NCI-H345 (cell line): ENCODE data around the gene ARHGAP9.
"Not testable (repeated sequence)": the region's sequence is repeated elsewhere in the genome, so short reads cannot be mapped to it uniquely, and the experiment has no call there.

ENCODE experiments used
- DNase-seq: peaks from one replicate; lab custom pipeline; 2025; lab: John Stamatoyannopoulos, UW

ARHGAP9 gene

DNA sequence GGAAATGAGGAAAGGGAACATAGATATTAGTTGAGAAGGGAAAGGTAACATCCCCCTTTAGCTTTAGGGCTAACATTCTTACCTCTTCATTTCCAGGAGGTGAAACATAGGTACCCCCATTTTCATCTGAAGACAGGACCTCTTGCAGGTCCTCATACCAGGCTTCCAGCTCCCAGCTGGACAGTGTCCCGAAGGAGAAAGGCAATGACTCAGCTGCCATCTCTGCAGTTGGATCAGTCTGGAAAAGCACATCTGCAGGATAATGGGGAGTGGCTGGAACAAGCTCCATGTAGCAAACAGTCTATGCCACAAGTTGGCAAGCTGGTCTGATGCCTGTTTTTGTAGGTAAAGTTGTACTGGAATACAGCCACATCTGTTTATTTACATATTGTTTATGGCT, 37.5 kb upstream of the ARHGAP9 start:
- DNase-seq, result no peak

DNA sequence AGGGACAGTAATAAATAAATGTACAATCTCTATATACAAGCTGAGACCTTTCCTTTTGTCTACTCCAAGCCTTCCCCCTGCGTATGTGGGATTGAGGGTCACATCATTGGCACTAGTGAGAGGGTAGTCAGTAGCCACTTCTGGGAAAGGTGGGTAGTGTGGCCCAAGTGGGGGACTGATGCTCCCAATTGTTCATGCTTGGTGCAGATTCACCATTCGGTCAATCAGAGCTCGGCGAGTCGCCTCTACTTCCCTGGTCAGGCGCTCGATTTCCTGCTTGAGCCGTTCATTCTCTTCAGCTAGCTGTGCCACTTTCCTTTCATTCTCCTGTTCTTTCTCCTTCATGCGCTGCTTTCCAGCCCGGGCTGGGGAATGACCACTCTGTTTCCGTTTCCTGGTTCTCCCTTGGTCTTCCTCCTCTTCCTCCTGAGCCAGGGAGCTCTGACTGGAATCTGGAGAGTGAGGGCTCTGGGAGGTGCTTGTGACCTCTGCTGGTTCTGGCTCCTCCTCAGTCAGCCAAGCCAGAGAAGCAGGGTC, 37.0 kb upstream of the ARHGAP9 start:
- DNase-seq, result no peak

DNA sequence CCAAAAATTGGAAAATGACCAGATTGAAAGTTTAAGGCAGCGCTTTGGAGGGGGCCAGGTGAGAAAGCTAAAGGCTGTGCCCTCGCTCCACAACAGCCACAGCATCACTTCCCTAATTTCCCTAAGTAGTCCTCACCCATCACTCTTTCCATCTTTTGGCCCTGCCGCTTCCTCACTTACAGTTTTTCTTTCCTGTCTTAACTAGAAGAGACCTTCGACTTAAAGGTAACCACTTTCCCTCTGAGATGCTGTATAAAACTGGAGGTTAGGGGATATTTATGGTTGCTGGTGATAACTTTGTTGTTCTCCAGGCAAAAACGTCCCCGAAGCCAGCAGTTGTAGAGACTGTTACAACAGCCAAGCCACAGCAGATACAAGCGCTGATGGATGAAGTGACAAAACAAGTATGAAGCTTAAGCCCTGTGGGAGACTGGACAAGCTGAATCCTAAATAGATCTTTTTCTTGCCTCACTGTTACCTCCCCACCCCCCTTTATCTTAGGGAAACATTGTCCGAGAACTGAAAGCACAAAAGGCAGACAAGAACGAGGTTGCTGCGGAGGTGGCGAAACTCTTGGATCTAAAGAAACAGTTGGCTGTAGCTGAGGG, 36.4 kb upstream of the ARHGAP9 start:
- no peak for DNase-seq

DNA sequence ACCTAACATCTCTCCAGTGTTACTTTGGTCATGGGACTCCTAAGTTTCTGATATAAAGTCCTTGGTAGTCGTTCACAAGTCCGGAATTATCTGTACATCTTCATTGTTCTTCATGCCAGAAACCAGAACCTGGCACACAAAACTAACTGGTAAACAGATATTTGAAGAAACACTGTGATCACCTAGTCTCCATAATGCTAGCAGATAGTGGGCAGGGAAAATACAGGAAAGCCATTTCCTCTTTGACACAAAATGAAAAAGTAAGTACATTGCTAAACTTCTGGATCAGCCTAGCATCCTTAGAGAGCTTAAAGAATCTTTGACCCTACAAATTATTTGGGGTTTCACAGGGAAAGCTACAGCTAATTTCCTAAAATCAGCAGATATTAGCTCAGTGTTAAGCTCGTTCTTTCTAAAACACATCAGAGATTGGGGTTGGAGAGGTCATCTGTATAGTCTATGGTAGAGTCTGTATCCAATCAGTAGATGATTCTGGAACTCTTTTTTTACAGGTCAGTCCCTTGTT, 35.8 kb upstream of the ARHGAP9 start:
- DNase-seq, result no peak

DNA sequence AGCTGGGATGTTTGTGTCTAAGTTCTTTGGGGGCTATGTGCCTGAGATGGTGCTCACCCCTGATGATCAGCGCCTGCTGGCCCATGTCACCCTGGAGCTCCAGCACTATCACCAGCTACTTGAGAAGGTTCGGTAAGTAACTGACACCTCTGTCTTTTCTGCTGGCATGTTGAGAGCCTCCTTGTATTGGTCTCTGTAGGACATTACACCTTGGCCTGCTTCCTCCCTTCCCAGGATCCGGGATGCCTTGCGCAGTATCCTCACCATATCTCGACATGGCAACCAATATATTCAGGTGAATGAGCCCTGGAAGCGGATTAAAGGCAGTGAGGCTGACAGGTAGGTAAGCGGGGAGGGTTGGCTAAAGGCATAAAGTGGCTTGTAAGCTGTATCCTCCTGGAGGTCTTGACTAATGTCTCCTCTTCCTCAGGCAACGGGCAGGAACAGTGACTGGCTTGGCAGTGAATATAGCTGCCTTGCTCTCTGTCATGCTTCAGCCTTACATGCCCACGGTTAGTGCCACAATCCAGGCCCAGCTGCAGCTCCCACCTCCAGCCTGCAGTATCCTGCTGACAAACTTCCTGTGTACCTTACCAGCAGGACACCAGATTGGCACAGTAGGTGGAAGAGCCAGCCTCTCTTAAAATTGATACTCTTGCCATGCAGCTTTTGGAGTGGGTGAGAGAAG, 35.2 kb upstream of the ARHGAP9 start:
- peak; percentile 80 for DNase-seq

DNA sequence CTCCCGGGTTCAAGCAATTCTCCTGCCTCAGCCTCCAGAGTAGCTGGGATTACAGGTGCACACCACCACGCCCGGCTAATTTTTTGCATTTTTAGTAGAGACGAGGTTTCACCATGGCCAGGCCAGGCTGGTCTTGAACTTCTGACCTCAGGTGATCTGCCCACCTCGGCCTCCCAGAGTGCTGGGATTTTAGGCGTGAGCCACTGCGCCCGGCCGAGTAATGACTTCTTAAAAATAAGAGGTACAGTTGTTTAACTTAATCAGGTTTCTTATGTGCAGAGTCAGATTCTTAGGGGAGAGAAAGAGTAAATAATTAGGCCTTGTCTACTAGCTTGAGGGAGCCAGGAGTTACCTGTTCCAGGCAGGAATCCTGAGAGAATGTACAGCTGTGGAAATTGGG, 34.6 kb upstream of the ARHGAP9 start:
- DNase-seq, result not testable (repeated sequence)

DNA sequence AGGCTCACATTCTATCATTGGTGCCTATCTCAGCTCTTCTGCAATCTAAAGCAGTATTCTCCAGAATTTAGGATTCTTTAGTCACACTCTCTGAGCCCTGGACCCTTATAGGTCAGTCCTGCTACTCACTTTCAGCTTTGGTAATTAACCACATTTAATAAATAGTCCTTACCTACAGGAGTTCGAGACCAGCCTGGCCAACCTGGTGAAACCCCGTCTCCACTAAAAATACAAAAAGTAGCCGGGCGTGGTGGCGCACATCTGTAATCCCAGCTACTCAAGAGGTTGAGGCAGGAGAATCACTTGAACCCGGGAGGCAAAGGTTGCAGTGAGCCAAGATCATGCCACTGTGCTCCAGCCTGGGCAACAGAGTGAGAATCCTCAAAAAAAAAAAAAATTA, 34.0 kb upstream of the ARHGAP9 start:
- not testable (repeated sequence) for DNase-seq

DNA sequence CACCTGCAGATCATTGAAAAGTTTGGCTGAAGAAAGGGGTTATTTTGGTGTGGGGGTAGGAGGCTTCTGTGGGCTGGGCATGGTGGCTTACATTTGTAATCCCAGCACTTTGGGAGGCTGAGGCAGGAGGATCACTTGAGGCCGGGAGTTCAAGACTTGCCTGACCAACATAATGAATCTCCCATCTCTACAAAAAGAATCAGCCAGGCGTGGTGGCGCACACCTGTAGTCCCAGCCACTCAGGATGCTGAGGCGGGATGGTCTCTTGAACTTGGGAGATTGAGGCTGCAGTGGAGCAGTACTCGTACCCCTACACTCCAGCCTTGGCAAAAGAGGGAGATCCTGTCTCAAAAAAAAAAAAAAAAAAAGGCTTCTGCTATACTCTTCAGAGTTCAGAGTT, 33.6 kb upstream of the ARHGAP9 start:
- no peak for DNase-seq

DNA sequence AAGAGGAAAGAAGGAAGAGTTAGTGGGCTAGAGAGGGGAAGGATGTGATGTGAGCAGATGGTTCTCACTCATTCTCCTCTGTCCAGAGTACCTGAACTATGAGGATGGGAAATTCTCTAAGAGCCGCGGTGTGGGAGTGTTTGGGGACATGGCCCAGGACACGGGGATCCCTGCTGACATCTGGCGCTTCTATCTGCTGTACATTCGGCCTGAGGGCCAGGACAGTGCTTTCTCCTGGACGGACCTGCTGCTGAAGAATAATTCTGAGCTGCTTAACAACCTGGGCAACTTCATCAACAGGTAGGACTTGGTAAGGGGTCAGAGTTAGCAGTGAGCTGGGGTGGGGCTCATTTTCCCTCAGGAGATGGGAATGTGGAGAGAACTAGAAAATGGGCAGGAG, 33.0 kb upstream of the ARHGAP9 start:
- DNase-seq, result no peak

DNA sequence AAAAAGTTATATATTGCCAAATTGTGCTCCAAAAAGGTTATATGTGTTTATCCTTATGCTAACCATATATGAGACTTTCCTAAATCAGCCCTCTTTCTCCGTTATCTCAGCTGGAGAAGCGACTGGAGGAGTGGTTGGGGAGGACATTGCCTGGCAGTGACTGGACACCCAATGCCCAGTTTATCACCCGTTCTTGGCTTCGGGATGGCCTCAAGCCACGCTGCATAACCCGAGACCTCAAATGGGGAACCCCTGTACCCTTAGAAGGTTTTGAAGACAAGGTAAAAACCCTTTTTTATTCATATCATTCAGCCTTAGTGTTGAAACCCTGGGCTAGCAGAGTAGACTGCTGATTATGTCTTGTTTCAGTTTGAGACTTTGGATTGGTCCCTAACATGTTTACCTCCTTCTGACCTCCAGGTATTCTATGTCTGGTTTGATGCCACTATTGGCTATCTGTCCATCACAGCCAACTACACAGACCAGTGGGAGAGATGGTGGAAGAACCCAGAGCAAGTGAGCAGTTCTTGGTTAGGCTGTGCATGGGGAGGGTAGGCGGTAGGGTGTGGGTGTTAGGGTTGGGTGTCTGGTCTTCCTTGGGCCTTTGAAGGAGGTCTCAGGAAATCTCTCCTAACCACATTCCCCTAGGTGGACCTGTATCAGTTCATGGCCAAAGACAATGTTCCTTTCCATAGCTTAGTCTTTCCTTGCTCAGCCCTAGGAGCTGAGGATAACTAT, 32.1 kb upstream of the ARHGAP9 start:
- no peak for DNase-seq

DNA sequence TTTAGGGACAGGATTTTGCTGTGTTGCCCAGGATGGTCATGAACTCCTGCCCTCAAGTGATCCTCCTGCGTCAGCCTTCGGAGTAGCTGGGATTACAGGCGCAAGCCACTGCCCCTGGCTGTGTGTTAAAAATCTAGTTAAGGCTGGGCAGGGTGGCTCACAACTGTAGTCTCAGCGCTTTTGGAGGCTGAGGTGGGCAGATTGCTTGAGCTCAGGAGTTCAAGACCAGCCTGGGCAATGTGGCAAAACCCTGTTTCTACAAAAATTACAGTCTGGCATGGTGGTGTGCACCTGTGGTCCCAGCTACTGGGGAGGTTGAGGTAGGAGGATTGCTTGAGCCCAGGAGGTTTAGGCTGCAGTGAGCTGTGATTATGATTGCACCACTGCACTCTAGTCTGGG, 31.5 kb upstream of the ARHGAP9 start:
- DNase-seq, result no peak

DNA sequence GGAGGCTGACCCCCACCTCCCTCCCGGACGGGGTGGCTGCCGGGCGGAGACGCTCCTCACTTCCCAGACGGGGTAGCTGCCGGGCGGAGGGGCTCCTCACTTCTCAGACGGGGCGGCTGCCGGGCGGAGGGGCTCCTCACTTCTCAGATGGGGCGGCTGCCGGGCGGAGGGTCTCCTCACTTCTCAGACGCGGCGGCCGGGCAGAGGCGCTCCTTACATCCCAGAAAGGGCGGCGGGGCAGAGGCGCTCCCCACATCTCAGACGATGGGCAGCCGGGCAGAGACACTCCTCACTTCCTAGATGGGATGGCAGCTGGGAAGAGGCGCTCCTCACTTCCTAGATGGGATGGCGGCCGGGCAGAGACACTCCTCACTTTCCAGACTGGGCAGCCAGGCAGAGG, 28.1 kb upstream of the ARHGAP9 start:
- DNase-seq, result not testable (repeated sequence)

DNA sequence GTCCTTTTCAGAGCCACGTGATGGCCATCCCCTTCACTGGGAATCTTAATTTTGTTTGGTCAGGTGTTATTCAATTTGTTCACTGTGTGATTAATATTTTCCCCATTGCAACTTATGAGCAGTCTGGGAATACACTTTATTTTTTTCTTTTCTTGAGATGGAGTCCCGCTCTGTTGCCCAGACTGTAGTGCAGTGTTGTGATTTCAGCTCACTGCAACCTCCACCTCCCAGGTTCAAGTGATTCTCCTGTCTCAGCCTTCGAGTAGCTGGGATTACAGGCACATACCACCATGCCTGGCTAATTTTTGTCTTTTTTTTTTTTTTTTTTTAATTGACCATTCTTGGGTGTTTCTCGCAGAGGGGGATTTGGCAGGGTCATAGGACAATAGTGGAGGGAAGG, 26.9 kb upstream of the ARHGAP9 start:
- DNase-seq, result not testable (repeated sequence)

DNA sequence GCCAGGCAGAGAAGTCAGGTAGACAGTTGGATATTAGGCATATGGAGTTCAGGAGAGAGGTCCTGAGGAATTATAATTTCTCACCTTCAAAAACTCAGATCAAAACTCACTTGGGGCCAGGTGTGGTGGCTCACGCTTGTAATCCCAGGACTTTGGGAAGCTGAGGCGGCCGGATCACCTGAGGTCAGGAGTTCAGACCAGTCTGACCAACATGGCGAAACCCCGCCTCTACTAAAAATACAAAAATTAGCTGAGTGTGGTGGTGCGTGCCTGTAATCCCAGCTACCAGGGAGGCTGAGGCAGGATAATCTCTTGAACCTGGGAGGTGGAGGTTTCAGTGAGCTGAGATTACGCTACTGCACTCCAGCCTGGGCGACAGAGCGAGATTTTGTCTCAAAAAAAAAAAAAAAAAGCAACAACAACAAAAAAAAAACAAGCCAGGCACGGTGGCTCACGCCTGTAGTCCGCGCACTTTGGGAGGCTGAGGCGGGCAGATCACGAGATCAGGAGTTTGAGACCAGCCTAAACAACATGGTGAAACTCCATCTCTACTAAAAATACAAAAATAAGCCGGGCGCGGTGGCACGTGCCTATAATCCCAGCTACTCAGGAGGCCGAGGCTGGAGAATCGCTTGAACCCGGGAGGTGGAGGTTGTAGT, 22.8 kb upstream of the ARHGAP9 start:
- DNase-seq, result not testable (repeated sequence)

DNA sequence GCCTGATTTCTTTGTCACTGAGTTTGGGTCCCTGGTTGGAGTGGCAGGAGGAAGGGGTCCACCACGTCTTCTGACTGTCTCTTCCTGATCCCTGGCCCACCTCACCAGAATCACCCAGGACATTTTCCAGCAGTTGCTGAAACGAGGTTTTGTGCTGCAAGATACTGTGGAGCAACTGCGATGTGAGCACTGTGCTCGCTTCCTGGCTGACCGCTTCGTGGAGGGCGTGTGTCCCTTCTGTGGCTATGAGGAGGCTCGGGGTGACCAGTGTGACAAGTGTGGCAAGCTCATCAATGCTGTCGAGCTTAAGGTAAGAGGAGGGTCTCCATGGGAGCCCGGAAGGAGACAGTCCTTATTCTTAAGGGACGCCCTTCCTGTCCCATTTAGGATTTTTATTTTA, 20.5 kb upstream of the ARHGAP9 start:
- no peak for DNase-seq

DNA sequence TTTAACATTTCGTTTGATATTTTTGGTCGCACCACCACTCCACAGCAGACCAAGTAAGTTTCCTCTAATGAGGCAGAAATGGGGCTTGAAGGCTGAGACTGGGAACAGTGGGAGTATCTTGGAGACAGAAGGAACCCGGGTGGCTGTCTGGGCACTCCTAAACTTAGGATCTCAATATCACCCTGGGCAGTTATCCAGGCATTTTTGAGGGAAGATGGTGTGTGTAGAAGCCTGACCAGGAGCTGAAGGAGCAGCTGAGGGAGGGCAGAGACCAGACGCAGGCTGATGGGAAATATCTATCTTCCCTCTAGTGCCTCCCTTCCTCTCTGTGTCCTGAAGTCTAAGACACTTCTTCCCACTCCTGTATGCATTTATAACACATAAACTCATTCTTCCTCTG, 18.9 kb upstream of the ARHGAP9 start:
- no peak for DNase-seq

DNA sequence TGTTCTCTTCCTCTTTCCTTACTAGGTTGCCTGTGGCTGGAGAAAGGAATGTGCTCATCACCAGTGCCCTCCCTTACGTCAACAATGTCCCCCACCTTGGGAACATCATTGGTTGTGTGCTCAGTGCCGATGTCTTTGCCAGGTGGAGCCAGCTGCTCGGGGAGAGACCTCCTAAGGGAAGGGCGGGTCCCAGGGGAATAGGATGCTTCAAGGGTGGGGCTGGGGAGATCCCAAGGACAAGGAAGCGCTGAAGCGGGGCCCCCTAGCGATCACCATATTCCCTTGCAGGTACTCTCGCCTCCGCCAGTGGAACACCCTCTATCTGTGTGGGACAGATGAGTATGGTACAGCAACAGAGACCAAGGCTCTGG, 18.5 kb upstream of the ARHGAP9 start:
- no peak for DNase-seq

DNA sequence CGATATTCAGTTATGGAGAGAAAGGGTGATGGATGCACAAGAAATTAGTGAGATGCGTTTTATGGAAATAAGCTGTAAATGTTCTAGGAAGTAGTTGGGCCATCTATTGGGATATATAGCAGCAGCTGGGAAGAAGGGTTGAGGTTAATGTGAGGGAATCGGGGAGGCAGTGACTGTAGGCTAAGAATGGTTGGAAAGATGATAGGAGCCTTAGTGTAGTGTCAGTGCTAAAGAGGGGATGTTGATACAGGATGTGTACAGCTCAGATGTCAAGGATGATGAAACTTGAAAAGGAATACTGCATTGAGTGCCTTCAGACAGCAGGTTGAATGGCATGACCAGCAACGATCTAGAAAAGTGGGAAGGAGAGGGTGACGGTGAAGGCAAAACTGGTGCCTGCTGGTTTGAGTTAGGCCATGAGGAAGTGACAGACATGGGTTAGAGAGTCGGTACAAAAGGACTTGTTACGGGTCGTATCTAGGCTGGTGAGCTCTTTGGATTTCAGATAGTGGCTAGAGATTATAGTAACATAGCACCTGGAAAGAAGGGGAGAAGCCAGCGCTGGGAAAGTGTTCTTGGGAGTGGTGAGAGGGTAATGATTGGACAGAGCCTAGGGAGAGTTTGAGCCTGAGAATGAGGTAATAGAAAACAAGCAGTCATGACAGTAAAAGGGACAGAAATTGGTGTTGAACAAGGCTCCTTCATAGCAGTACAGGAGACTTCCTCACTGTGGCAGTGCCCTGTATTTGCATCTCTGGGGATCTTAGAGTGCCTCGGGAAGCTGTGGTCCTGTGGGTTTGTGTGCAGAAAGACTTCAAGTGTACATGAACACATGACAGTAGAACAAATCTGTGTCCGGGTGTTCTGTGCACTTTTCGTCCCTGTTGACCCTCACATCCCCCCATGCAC, 17.8 kb upstream of the ARHGAP9 start:
- DNase-seq, result no peak

DNA sequence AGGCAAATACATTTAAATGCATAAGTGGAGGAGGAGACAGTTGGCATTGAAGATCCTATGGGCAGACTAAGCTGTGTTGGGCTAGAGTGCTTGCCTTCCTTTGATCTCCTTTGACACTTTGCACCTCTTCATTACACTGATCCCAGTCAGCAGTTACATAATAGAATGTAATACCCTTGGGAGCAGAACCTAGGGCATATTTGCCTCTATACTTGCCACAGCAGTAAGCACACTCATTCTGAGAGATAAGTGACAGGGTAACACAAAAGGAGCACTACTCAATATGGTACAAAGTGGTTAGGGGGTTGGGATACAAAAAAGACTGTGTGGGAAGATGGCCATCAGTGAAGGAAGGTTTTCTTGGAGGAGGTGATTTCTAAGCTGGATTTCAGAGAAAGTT, 17.2 kb upstream of the ARHGAP9 start:
- no peak for DNase-seq

DNA sequence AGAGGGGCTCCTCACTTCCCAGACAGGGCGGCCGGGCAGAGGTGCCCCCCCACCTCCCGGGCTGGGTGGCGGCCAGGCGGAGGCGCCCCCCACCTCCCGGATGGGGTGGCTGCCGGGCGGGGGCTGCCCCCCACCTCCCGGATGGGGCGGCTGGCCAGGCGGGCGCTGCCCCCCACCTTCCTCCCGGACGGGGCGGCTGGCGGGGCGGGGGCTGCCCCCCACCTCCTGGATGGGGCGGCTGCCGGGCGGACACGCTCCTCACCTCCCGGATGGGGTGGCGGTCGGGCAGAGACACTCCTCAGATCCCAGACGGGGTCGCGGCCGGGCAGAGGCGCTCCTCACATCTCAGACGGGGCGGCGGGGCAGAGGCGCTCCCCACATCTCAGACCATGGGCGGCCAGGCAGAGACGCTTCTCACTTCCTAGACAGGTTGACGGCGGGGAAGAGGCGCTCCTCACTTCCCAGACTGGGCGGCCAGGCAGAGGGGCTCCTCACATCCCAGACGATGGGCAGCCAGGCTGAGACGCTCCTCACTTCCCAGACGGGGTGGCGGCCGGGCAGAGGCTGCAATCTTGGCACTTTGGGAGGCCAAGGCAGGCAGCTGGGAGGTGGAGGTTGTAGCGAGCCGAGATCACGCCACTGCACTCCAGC, 15.5 kb upstream of the ARHGAP9 start:
- not testable (repeated sequence) for DNase-seq
